Mononuclear cell (primary cell): ENCODE measurements around the gene CACNG4. TPM values are rescaled to one million over a fixed set of nuclear protein-coding genes. Genes with fewer than 3 reads are reported as not detected.

ENCODE experiments used
- H3K27me3 ChIP-seq: 2 replicates; pipeline ENCODE4 v1.6.0; 2011; ENCODE audit warnings: low read length, control low read depth; ENCODE audit not compliant: insufficient read depth
- H3K4me1 ChIP-seq: 2 replicates; pipeline ENCODE4 v1.5.1; 2011; ENCODE audit warnings: mild to moderate bottlenecking, low read length, control low read depth; ENCODE audit not compliant: insufficient read depth
- H3K4me3 ChIP-seq: 2 replicates; pipeline ENCODE4 v1.5.1; 2011; ENCODE audit warnings: mild to moderate bottlenecking, low read length, moderate library complexity
- H3K9me3 ChIP-seq: 2 replicates; pipeline ENCODE4 v1.5.1; 2011; ENCODE audit warnings: low read depth, mild to moderate bottlenecking, control low read depth, low read length
- total RNA-seq: library from RNA; depleted of rRNA; stranded (reverse); fragments of >200 nt; gene quantifications from one replicate; pipeline ENCODE4 v1.2.3, GENCODE V29; 2012

CACNG4 gene
- total RNA-seq, 1 donor = not detected

GRCh38 chr17:67041941-67042899 lies 77.7 kb downstream of the CACNG4 start:
- no peaks in the 10 kb centered on the region for H3K27me3 ChIP-seq
- no peak overlapping the region for H3K4me3 ChIP-seq
- no peaks in the 10 kb centered on the region for H3K9me3 ChIP-seq
- H3K4me1 ChIP-seq = no peaks in the 10 kb centered on the region

DNA sequence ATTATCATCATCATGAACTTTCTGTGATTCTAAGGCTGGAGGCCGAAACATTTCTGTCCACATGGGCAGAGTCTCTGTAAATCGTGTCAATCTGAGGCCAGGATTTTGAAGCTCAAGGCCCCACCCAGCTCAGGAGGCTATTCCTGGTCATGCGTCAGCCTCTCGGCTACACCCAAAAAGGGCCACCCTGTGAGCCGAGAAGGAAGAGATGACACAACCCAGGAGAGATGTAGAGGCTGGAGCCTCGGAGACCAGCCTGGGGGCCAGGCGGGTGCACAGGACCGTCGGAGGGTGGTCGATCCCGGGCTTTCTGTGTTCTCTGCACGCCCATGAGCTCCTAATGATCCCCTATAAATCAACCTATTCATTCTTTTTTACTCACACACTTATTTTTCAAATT lies 78.8 kb downstream of the CACNG4 start:
- no peak overlapping the region for H3K4me3 ChIP-seq
- H3K27me3 ChIP-seq = no peaks in the 10 kb centered on the region
- peaks cover 5% of the 10 kb centered on the region for H3K9me3 ChIP-seq
- H3K4me1 ChIP-seq = no peaks in the 10 kb centered on the region

- no peaks in the 10 kb centered on the region for H3K4me1 ChIP-seq
- H3K4me3 ChIP-seq = no peak within 1 kb of the TSS
- H3K27me3 ChIP-seq = no peaks in the 10 kb centered on the region
- peaks cover 14% of the 10 kb centered on the region for H3K9me3 ChIP-seq
These were observed 79.7 kb downstream of the CACNG4 start, which contains the start of gene CACNG1 for GRCh38 chr17:67044016-67044772. Gene CACNG1, plus strand, starts transcription at chr17:67044554. Its CDS starts 107 bp downstream, at chr17:67044661.

DNA sequence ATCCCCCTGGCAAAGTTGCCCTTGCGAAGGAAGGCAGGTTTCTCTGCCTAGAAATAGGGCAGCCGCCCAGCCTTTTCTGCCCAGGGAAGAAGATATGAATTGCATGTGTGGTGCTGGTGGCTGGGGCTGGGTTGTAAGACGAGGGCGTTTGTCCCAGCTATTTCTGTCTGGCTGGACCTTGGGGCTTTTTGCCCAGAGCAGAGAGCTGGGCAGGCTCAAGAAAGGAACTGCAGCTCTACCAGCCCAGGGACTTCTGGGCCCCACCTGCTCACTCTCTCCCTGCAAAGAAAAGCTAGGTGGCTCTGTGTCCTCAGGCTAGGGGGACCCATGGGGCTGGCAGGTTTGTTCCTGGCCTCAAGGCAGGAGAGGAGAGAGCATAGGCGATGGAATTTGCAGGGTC lies 80.4 kb downstream of the CACNG4 start:
- H3K9me3 ChIP-seq = peaks cover 15% of the 10 kb centered on the region

DNA sequence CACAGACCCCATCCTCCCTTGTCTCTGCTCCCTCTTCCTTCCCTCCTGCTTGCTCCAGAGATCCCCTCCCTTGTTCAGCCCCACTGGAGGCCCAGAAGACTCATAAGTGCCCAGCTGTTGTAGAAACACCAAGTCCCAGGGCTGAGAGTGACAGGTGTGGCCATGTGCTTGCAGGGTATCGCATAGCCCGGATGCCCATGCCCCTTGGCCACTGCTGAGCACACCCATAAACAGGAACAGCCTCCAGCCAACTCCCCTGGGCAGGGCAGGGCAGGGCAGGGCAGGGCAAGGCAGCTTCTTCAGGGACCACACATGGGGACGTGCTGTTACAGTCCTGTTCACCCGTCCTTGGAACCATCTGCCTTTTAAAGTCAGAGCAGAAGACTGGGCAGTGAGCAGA lies 81.9 kb downstream of the CACNG4 start:
- no peaks in the 10 kb centered on the region for H3K27me3 ChIP-seq
- peaks cover 15% of the 10 kb centered on the region for H3K9me3 ChIP-seq
- no peaks in the 10 kb centered on the region for H3K4me1 ChIP-seq
- no peak overlapping the region for H3K4me3 ChIP-seq

More for the DNA sequence above, 80.4 kb downstream of the CACNG4 start:
- no peak overlapping the region for H3K4me3 ChIP-seq
- H3K4me1 ChIP-seq = no peaks in the 10 kb centered on the region
- no peaks in the 10 kb centered on the region for H3K27me3 ChIP-seq

DNA sequence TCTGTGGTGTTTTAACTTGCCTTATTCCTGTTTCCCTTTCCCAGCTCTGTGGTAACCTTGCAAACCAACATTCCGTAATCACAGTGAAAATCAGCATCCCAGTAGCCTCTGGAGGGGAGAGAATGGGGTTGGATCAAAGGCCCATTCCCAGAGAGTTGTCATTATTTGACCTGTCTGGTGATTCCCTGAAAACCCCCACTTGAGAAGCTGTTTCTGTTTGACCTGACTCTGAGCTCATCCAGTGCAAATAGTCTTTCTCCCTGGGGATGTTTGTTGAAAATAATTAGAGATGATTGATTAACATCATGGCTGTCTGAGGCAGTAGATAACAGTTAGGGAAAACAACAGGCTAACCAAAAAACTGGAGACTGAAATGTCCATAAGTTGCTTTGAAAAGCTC lies 82.9 kb downstream of the CACNG4 start:
- H3K27me3 ChIP-seq = no peaks in the 10 kb centered on the region
- H3K4me3 ChIP-seq = no peak overlapping the region
- no peaks in the 10 kb centered on the region for H3K4me1 ChIP-seq
- H3K9me3 ChIP-seq = peaks cover 15% of the 10 kb centered on the region

DNA sequence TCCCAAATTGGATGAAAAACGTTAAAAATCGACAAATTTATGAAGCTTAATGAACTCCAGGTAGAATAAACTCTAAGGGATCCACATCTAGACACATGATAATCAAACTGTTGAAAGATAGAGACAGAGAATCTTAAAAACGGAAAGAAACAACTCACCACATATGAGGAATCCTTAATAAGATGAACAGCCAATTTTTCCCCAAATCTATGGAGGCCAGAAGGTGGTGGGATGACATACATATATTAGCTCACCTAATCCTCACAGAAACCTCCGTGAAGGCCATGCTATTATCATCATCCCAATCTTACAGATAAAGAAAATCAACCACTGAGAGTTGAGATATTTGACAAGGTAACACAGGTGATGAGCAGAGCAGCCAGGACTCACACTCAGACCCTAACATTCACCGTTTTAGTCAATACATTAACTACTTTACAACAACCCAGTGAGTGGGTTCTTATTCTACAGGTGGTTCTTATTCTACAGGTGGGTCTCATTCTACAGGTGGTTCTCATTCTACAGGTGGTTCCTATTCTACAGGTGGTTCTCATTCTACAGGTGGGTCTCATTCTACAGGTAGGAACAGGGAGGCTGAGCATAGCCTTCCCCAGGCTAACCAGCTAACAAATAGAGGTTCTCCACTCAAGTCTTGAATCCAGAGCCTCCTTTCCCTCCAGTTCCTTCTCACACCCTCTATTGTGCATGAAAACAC lies 84.7 kb downstream of the CACNG4 start:
- Histone ChIP-seq H3K9me3 (peaks cover 15% of the 10 kb centered on the region), H3K27me3 (no peaks in the 10 kb centered on the region), H3K4me1 (no peaks in the 10 kb centered on the region), H3K4me3 (no peak overlapping the region)

DNA sequence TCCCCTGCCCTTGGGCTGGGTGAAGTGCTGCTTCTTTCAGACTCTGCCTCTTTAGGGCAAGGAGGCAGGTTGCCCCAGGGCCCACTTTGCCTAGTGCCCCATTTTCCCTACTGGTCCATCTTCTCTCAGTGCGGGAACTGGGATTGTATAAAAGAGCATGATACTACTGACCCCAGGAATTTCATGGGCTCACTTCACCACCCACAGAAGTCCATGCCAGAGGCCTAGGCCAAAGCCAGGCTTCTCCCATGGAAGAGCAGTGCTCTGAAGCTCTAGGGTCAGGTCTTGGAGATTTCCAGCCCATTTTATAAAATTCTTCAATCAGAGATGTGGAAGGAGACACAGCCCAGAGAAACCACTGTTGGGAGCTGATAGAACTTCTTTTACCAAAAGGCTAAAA lies 85.6 kb downstream of the CACNG4 start:
- Histone ChIP-seq H3K27me3 (no peaks in the 10 kb centered on the region), H3K4me3 (no peak overlapping the region), H3K9me3 (peaks cover 15% of the 10 kb centered on the region), H3K4me1 (no peaks in the 10 kb centered on the region)

DNA sequence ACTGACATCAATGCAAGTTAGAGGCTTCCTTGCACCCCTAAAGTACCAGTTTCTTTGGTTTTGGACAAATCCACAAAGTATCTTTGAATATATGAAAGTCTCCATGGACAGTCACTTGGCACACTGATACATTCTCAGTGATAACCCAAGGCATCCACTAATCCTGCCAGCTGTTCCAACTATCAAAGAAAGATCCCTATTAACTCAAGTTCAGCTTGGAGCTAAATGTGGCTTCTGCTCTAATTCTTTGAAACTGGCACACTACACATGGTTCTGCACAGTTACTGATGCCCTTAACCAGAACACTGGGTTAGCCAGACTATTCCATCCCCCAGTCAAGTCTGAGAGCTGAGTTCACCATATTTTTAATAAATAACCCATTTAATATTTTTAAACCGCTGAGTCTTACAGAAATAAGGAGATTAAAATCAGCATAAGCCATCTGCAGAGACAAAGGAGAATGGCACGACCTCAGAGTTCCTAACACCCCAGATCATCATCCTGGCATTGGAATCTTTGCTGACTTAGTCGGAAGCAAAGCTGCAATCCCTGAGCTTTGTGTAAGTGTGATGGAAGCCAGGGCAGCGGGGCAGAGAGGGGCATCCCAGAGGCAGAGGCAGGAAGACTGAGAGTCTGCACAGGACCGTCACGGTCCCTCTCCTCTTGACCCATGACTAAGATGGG lies 86.1 kb downstream of the CACNG4 start:
- Histone ChIP-seq H3K9me3 (peaks cover 15% of the 10 kb centered on the region), H3K4me3 (no peak overlapping the region)

DNA sequence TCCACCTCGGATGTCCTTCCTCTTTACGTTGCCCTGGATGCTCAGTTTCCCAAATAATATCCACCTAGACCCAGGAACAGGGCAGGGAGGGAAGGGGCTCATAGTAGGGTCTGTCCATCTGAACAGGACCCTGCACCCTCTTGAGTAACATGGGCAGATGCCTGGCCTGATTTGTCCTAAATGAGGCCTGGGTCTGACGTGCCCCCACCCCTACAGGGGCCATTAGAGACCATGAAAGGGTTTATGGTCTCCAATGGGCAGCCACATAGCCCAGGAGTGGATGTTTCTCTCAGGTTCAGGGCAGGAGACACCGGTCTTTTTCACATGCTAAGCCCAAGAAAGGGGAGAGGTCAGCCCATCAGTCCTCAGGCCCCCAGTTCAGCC lies 86.6 kb downstream of the CACNG4 start:
- Histone ChIP-seq H3K9me3 (peaks cover 15% of the 10 kb centered on the region), H3K27me3 (no peaks in the 10 kb centered on the region), H3K4me1 (no peaks in the 10 kb centered on the region), H3K4me3 (no peak overlapping the region)

More for the DNA sequence above, 86.1 kb downstream of the CACNG4 start:
- Histone ChIP-seq H3K27me3 (no peaks in the 10 kb centered on the region), H3K4me1 (no peaks in the 10 kb centered on the region)

DNA sequence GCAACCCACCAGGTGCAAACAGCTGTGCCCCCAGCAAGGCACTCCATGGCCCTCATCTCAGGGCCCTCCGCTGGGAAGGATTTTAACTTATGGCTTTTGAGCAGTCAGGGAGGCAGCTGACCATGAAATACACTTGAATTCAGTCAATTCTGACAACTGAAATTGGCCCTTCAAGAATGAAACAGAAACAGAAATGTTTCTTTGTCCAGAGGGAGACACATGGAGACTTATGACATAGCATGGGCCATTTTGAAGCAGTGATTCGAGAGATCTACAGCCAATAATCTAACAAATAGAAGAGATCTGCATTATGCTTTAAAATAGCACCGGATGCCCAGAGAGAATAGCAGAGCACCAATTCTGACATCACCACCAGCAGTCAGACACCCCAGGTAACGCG lies 87.3 kb downstream of the CACNG4 start:
- no peaks in the 10 kb centered on the region for H3K4me1 ChIP-seq
- H3K4me3 ChIP-seq = no peak overlapping the region
- no peaks in the 10 kb centered on the region for H3K27me3 ChIP-seq
- H3K9me3 ChIP-seq = peaks cover 15% of the 10 kb centered on the region

- no peaks in the 10 kb centered on the region for H3K27me3 ChIP-seq
- no peak overlapping the region for H3K4me3 ChIP-seq
- H3K4me1 ChIP-seq = no peaks in the 10 kb centered on the region
- peaks cover 10% of the 10 kb centered on the region for H3K9me3 ChIP-seq
These were observed 88.4 kb downstream of the CACNG4 start for GRCh38 chr17:67052720-67053437.

DNA sequence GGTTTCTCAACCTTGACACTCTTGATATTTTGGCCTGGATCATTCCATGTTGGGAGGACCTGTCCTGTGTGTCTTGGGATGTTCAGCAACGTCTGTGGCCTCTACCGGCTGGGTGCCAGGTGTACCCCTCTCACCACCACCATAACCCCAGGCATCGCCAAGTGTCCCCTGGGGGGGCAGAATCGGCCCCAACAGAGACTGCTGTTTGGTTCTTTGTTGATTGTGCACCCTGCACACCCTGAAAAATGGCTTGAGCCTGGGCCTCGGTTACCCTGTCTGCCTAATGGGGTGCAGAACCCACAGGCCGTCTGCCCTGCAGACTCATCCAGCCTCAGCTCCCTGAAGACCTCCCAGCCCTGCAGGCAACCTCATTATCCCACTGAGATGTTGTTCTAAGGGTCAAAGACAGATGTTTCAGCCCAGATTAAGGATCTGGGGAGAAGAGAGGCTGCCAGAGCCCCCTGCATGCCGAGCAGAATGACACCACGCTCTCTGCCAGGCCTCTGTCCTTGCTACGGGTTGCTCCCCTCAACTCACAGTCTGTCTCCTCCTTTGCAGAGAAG lies 89.0 kb downstream of the CACNG4 start:
- no peak overlapping the region for H3K4me3 ChIP-seq
- H3K4me1 ChIP-seq = no peaks in the 10 kb centered on the region
- H3K9me3 ChIP-seq = peaks cover 8% of the 10 kb centered on the region
- H3K27me3 ChIP-seq = no peaks in the 10 kb centered on the region
